UCSD-AML1 (cell line): ENCODE results near the gene ABCA6.
"Not testable (repeated sequence)": the region's sequence is repeated elsewhere in the genome, so short reads cannot be mapped to it uniquely, and the experiment has no call there.

Experiments used
- DNase-seq: peaks from one replicate; lab custom pipeline; 2025; ENCODE audit not compliant: unreplicated experiment; lab: John Stamatoyannopoulos, UW

The ABCA6 gene, protein sequence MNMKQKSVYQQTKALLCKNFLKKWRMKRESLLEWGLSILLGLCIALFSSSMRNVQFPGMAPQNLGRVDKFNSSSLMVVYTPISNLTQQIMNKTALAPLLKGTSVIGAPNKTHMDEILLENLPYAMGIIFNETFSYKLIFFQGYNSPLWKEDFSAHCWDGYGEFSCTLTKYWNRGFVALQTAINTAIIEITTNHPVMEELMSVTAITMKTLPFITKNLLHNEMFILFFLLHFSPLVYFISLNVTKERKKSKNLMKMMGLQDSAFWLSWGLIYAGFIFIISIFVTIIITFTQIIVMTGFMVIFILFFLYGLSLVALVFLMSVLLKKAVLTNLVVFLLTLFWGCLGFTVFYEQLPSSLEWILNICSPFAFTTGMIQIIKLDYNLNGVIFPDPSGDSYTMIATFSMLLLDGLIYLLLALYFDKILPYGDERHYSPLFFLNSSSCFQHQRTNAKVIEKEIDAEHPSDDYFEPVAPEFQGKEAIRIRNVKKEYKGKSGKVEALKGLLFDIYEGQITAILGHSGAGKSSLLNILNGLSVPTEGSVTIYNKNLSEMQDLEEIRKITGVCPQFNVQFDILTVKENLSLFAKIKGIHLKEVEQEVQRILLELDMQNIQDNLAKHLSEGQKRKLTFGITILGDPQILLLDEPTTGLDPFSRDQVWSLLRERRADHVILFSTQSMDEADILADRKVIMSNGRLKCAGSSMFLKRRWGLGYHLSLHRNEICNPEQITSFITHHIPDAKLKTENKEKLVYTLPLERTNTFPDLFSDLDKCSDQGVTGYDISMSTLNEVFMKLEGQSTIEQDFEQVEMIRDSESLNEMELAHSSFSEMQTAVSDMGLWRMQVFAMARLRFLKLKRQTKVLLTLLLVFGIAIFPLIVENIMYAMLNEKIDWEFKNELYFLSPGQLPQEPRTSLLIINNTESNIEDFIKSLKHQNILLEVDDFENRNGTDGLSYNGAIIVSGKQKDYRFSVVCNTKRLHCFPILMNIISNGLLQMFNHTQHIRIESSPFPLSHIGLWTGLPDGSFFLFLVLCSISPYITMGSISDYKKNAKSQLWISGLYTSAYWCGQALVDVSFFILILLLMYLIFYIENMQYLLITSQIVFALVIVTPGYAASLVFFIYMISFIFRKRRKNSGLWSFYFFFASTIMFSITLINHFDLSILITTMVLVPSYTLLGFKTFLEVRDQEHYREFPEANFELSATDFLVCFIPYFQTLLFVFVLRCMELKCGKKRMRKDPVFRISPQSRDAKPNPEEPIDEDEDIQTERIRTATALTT (N-terminal part only)

DNA sequence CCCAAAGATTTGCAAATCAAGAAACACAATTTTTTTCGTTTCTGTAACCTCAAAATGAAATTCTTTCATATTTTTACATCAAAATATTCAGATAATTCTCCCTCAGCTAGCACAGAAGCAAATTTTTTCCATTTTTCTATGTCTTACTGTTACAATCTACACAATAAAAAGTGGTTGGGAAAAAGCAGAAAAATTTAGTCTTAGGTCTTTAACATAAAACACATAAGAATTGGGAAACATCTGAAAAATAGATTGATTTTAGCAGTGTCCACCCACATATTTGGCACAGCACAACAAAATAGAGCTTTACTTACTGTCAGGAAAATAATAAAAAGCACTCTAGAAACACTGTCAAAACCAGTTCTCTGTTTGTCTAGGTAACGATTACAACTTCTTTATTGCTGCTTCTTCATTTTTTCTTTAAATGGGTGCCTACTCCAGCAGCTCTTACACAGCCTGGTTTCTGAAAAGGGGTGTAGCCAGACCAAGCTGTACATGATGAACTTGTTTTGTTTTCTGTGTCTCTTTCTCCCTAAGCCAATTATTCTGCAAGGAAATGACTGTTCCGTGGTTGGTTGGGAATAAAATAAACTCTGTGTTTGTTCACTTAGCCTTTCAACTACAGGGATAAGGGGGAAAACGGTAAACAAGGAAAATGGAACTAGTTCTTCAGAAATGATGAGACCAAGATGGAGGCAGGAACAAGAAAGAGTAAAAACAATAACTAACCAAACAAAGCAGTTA, at the start of gene ABCA6:
TSS of gene ABCA6 (minus strand) at position 465 of the 744 bp plus-strand sequence. CDS start 1,192 bp downstream, outside the sequence.
- DNase-seq: no peak

DNA sequence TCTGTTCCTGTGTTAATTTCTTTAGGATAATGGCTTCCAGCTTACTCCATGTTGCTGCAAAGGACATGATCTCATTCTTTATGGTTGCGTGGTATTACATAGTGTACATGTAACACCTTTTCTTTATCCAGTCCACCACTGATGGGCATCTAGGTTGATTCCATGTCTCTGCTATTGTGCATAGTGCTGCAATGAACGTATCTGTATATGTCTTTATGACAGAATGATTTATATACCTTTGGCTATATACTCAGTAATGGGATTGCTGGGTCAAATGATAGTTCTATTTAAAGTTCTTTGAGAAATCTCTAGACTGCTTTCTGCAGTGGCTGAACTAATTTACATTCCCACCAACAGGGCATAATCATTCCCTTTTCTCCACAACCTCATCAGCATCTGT, 47.1 kb upstream of the ABCA6 start:
- DNase-seq: no peak

DNA sequence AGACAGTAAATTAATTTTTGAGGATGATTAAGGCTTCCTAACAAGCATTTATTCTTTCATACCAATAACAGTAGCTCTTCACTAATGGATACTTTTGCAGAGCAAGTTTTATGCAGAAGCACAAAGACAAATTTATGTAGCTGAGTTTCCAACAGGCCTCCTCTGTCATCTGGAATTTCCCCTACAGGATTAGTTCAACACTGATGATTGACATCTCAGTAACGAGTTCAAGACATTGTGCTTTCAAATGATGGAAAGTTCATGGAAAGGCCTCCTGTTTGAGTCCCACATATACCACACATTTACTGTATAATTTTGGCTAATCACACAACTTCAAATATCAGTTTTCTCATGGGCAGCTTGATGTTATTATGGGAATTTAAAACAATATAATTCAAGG, 46.4 kb upstream of the ABCA6 start:
- DNase-seq: no peak

DNA sequence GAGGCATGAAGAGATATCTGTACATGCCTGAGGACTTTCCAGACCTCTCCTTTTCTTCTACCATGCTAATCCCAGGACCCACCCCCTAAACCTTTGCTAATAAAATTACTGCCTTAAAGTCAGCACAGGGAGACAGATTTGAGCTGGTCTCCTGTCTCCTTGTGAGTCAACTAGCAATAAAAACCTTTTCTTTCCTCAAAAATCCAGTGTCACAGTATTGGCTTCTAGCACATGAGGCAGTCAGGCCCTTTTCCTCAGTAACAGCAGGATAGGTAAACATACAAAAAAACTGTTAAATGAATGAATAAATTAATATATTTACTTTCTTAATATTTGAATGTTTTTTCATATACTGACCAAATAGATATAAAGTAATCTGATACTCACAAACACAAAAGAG, 45.6 kb upstream of the ABCA6 start:
- DNase-seq: no peak

DNA sequence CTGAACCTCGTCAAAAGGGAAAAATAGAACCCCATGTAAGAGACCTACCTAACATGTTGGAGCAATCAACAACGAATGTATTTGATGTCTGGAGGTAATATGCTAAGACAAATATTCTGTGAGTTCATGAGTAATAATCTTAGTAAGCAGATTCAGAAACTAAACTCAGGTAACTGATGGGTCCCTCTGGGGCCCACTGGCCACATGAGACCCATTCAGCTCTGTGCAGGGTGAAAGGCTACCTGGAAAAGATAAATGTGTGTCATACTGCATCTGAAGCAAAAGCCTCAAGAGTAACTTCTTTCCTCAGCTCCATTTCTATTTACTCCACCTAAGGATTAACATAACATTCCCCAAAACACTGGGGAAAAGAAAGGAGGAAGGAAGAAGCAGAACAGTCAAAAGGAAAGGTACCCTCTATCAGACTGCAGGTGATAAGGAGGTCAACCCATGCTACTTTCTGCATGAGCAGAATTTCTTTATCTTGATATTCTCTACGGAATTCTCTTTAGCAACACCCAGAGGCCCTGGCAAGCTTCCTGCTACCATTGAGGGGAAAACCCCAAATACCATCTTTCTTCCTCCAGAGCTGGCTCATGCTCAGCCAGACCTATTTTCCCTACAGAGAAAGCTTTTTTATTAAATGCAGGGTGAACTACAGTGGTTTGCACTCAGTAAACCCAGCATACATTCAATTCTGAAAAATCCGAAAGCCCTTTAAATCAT, 37.7 kb upstream of the ABCA6 start:
- DNase-seq: peak; percentile 7

DNA sequence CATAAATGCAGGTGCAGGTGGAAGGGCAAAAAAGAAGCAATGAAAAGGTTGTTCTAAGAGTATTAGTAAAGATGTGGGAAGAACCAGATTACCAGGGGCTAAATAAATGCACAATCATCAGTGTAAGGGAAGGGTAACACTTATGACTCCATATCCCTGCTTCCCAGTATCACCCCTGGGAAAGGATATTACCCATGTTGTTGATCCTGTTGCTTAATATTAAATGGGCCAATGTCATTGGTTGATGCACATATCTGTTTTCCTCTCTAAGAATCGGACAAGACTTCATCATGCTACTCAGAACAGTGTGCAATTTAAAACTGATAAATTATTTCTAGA, 34.7 kb upstream of the ABCA6 start:
- DNase-seq: no peak

DNA sequence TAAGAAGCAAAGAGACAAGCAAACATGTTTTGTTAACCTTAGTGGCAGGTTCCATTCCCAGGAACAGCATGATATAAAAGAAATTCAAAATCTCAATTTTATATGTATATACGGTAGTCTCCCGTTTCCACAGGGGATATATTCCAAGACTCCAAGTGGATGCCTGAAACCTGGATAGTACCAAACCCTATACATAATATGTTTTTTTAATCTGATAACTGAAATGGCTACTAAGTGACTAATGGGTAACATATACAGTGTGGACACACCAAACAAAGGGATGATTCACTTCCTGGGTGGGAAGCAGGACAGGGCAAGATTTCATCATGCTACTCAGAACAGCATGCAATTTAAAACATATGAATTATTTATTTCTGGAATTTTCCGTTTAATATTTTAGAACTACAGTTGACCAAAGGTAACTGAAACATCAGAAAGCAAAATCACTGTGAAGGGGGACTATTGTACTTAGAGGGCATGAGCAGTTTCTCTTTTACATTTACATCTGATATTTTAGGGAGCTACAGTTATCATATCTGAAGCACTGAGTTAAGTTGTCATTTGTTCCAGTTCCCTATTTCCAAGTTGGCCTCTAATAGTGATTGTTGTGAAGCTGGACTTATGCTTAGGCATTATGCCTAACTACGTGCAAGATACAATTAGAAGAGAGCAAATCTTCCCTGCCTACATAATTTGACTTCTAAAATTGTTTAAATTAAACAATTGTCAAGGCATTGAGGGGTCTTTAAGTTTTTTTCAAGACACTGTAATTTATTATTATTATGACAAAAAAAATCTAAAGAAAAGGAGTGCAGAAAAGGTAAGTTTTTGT, 34.1 kb upstream of the ABCA6 start:
- DNase-seq: no peak

DNA sequence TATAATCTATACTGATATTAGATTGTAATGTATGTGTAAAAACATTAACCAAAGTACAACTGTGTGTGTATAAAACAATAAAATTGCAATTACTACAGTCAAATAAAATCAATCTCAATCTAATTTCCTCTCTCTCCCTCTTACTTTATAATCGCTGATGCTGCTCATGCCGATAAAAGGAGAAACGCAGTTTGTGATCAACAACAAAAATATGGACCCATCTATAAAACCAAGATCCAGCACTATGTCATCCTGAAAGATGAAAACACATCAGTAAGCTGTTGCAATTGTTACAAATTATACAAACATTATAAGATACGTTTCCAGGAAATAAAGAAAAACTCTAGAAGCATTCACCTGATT, 33.5 kb upstream of the ABCA6 start:
- no peak for DNase-seq

DNA sequence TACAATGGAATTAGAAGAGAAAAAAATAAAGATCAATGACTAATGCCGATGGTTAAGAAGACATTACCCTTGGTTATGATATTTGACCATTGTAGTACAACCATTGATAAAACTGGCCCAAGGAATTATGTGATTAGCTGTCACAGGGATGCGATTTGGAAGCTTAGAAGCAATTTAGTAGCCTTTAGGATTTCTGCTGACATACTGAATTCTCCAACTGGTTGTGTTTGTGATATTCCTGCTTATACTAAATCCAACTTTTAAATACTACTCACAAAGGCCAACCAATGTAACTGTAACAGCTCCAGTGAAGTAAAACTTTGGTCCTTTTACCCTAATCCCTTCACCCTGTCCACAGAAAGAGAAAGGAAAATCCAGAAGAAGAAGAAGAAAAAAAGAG, 31.4 kb upstream of the ABCA6 start:
- DNase-seq: no peak

DNA sequence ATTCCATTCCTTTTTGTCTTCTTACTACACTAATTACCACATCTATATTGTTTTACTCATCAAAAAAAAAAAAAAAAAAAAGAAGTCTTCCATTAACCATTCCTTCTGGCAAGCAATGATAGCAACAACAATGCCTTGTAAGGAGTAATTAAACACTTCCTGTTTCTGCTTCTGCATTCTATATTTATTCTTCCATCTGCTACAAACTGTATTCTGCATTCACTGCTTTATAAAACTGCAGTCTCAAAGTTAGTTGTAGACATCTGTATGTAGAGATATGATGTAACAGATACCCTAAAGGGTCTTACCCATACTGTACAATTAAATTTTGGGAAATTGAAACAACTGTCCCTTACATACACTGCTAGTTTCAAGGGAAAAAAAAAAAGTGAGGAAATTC, 28.7 kb upstream of the ABCA6 start:
- peak; percentile 7 for DNase-seq

DNA sequence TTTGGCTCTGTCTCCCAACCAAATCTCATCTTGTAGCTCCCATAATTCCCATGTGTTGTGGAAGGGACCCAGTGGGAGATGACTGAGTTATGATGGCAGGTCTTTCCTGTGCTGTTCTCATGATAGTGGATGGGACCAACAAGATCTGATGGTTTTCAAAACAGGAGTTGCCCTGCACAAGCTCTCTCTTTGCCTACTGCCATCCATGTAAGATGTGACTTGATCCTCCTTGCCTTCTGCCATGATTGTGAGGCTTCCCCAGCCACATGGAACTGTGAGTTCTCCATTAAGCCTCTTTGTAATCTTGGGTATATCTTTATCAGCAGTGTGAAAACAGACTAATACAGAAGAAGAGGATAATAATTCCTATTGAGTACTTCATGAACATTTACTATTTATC, 26.9 kb upstream of the ABCA6 start:
- DNase-seq: not testable (repeated sequence)

DNA sequence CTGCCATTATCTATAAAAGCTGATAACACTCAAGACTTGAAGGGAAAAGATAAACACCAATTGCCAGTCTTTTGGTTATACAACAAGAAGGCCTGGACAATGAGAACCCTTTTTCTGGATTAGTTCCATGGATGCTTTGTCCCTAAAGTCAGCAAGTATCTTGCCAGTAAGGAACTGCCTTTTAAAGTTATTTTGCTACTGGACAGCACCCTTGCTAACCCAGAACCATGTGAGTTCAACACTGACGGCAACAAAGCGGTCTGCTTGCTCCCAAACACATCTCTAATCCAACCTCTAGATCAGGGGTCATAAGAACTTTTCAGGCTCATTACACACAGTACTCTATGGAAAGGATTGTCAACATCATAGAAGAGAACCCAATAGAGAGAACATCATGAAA, 25.3 kb upstream of the ABCA6 start:
- no peak for DNase-seq

DNA sequence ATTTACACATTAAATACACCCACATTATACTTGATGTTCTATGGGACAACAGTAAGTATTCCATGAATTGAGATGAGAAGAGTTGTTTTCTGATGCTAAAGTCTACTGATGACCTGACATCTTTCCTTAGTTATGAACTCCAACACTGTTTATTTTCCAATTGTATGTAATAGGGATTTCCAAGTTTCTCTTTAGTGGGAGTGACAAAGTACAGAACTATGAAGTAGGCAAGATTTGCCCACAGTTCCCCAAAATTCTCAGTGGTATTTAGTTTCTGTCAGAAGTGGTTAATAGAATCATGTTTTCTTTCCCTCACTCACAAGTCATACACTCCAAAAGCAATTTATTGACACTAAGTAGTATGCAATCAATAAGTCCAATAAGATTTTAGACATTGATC, 22.5 kb upstream of the ABCA6 start:
- no peak for DNase-seq

DNA sequence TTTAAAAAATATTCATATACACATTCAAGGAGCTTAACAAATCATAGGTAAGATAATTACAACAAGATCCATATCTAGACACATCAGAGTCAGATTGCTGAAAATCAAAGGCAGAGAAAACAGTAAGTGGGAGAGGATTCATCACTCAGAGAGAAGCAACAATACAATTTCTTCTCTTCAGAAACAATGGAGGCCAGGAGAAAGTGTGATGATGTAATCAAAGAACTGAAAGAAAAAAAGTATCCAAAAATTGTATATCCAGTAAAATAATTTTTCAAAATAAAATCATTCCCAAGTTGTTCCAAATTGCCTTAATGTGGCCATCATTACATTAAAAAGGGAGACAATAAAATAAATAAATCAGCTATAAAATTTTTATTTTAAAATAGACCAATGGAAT, 17.7 kb upstream of the ABCA6 start:
- DNase-seq: no peak

DNA sequence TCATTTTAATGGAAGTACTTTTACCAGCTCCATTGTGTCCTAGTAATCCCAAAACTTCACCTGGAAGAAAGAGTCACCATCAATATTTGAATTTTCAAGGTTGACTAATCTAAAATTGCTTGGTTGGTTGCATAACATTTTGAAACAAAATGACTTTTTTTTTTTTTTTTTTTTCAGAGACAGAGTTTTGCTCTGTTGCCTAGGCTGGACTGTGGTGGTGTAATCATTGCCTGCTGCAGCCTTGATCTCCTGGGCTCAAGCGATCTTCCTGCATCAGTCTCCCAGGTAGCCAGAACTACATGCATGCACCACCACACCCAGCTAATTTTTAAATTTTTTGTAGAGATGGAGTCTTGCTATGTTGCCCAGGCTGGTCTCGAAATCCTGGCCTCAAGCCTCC, 12.6 kb upstream of the ABCA6 start:
- no peak for DNase-seq

DNA sequence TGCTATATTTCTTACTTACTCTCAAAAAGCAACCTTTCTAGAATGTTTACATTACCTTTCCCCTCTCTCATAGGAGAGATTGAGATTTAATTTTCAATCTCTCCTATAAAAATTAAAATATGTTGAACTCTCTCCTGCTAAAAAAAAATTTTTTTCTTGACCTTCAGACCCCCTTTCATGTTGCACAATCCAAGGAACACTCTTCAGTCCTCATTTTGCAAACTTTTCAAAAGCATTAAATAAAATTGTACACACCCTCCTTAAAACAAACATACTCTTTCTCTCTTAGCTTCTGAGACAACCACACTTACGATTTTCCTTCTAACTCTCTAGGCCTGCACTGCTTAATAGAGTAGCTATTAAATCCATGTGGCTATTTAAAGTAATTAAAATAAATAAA, 8.6 kb upstream of the ABCA6 start:
- DNase-seq: no peak

DNA sequence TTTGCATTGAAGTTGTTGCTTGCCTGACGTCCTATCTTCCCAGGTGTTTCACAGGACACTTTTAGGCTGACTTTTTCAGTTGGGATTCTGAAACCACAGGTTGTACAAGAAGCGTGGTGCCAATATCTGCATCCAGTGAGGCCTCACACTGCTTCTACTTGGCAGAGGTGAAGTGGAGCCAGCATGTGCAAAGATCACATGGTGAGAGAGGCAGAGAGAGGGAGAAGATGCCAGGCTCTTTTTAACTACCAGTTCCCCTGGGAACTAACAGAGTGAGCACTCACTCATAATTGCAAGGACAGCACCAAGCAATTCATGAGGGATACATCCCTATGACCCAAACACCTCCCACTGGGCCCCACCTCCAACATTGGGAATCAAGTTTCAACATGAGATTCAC, 5.8 kb upstream of the ABCA6 start:
- no peak for DNase-seq

DNA sequence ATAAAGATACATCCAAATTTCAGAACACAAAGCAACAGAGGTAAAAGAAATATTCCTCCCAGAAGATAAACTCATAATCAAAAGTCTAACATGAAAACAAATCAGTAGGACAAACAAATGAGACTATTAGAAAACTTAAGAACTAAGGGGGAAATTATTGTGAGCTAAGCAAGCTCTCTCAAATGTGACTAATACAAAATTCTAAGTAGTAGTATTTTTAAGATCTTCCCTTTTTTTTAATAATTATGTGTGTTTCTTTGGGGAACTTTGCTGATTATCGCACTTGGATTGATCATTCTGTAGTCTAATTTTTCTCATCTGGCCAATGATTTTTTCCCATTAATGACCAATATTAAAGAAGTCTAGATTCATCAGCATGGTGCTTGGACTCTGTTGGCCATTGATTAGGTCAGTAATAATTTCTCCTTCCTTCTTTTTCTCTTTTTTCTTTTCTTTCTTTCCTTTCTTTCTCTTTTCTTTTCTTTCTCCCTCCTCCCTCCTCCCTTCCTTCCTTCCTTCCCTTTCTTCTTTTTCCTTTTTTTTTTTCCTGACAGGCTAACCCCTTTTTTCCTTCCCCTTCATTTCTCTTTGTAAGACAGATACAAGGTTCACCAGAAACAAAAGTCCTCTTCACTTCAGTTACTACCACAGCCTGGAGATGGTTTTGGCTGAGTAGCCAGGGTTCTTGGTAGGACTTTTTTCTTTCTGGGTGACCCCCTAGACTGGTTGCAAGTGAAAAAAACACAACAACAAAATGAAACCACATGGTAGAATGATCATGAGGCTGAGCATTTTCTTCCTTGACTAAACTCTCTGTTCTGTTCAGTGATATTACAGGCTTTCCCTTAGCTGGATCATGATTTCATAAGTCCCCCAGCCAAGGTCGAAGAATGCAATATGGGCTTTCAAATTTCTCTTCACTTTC, 2.9 kb upstream of the ABCA6 start:
- no peak for DNase-seq
